Activated CD4-positive, alpha-beta T cell treated with anti-CD3 and anti-CD28 coated beads for 1 hour (primary cell): ENCODE measurements around the gene NDST3.
"Not testable (repeated sequence)": the region's sequence is repeated elsewhere in the genome, so short reads cannot be mapped to it uniquely, and the experiment has no call there.

Source experiments
- DNase-seq: peaks from one replicate; pipeline ENCODE4 v3.0.0-alpha.2; 2020

The NDST3 gene

GRCh38 chr4:118190903-118191302 lies 156.6 kb downstream of the NDST3 start:
- no peak for DNase-seq

GRCh38 chr4:118193421-118193820 lies 159.1 kb downstream of the NDST3 start:
- DNase-seq, result no peak

GRCh38 chr4:118206627-118207026 lies 172.3 kb downstream of the NDST3 start:
- DNase-seq, result no peak

GRCh38 chr4:118213101-118213500 lies 178.8 kb downstream of the NDST3 start:
- DNase-seq, result no peak

GRCh38 chr4:118215826-118216225 lies 181.5 kb downstream of the NDST3 start:
- no peak for DNase-seq

GRCh38 chr4:118221227-118221800 lies 187.0 kb downstream of the NDST3 start:
- DNase-seq, result no peak

- no peak for DNase-seq
Measured at GRCh38 chr4:118224243-118224829, 190.1 kb downstream of the NDST3 start.

- DNase-seq, result no peak
Measured at GRCh38 chr4:118225511-118225910, 191.2 kb downstream of the NDST3 start.

GRCh38 chr4:118226311-118227010 lies 192.2 kb downstream of the NDST3 start:
- no peak for DNase-seq

- DNase-seq, result no peak
Measured at GRCh38 chr4:118235566-118236120, 201.4 kb downstream of the NDST3 start.

- no peak for DNase-seq
Measured at GRCh38 chr4:118237531-118237930, 203.2 kb downstream of the NDST3 start.

GRCh38 chr4:118249890-118250289 lies 215.6 kb downstream of the NDST3 start:
- DNase-seq, result no peak

- DNase-seq, result no peak
Measured at GRCh38 chr4:118254368-118254767, 220.1 kb downstream of the NDST3 start.

- DNase-seq, result no peak
Measured at GRCh38 chr4:118259111-118259510, 224.8 kb downstream of the NDST3 start.

GRCh38 chr4:118260309-118260708 lies 226.0 kb downstream of the NDST3 start:
- no peak for DNase-seq

- DNase-seq, result no peak
Measured at GRCh38 chr4:118264096-118264495, 229.8 kb downstream of the NDST3 start.

- DNase-seq, result no peak
Measured at GRCh38 chr4:118265312-118266144, 231.2 kb downstream of the NDST3 start.

GRCh38 chr4:118266145-118266496 lies 231.8 kb downstream of the NDST3 start:
- DNase-seq, result not testable (repeated sequence)

- DNase-seq, result no peak
Measured at GRCh38 chr4:118268780-118269179, 234.5 kb downstream of the NDST3 start.

GRCh38 chr4:118270492-118270891 lies 236.2 kb downstream of the NDST3 start:
- DNase-seq, result no peak

GRCh38 chr4:118271788-118272187 lies 237.5 kb downstream of the NDST3 start:
- no peak for DNase-seq

- DNase-seq, result no peak
Measured at GRCh38 chr4:118273642-118274041, 239.4 kb downstream of the NDST3 start.

- no peak for DNase-seq
Measured at GRCh38 chr4:118276580-118276979, 242.3 kb downstream of the NDST3 start.
